Nephron (organoid): Measurements from ENCODE around the gene SH3GLB2.

Experiments used
- H3K27ac Mint-ChIP-seq, 3 experiments: 2 replicates each; pipeline ENCODE4 v1.8.0; 2020; ENCODE audit warnings: mixed read lengths in 3 of 3, mild to moderate bottlenecking in 2 of 3, moderate library complexity in 1 of 3
- H3K27me3 Mint-ChIP-seq: 2 replicates; pipeline ENCODE4 v1.8.0; 2021; ENCODE audit warnings: low read depth, mild to moderate bottlenecking, moderate library complexity, mixed read lengths
- H3K36me3 Mint-ChIP-seq: 2 replicates; pipeline ENCODE4 v1.8.0; 2020; ENCODE audit warnings: low read depth, mixed read lengths
- H3K4me1 Mint-ChIP-seq: 2 replicates; pipeline ENCODE4 v1.8.0; 2020; ENCODE audit warnings: mixed read lengths
- H3K4me3 Mint-ChIP-seq, 3 experiments: 2 replicates each; pipeline ENCODE4 v1.8.0; 2020; ENCODE audit warnings: mild to moderate bottlenecking in 3 of 3, mixed read lengths in 3 of 3, moderate library complexity in 2 of 3
- H3K9me3 Mint-ChIP-seq: 2 replicates; pipeline ENCODE4 v1.8.0; 2020; ENCODE audit warnings: mixed read lengths
- CTCF ChIP-seq, 3 experiments: fragments of 200-600 bp; sonication (generic); IDR thresholded peaks; one replicate each; pipeline ENCODE4 v1.5.0; 2021; ENCODE audit warnings: antibody characterized with exemption in 3 of 3; ENCODE audit not compliant: unreplicated experiment in 3 of 3

The SH3GLB2 gene

GRCh38 chr9:129042016-129042415 is 13.9 kb upstream of the SH3GLB2 start:
- H3K27ac Mint-ChIP-seq, result no peak overlapping the region
- no peaks in the 10 kb centered on the region for H3K27me3 Mint-ChIP-seq
- peaks cover 12% of the 10 kb centered on the region for H3K4me1 Mint-ChIP-seq
- no peaks in the 10 kb centered on the region for H3K9me3 Mint-ChIP-seq
- H3K36me3 Mint-ChIP-seq, result peaks cover 14% of the 10 kb centered on the region
- no peak overlapping the region for H3K4me3 Mint-ChIP-seq
- no peak for TF ChIP-seq CTCF (IDR thresholded peaks at IDR 0.05; ENCODE audit: unreplicated experiment in 3 of 3)

DNA sequence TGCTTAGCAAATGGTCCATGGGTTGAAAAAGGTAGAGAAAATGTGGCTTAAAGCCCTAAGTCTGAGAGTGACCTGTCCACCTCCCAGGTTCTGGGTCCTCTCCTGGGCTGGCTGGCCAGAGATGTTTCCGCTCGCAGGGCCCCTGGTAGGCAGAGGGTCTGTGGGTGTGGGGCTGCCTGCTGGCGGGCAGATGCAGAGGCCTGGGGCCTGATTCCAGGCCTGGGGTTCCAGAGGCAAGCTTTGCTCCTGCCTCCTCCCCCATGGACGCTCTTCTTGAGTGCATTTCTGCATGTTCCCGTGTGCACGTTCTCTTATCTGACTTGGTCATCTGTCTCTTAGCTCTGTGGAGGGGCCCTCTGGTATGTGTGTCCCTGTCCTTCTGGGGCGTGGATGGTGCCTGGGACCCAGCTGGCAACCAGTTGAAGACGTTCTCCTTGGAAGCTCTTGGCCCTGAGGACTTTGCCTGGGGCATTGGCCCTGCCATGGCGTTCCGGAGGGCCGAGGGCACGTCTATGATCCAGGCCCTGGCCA is 12.0 kb upstream of the SH3GLB2 start:
- H3K4me1 Mint-ChIP-seq, result peaks cover 23% of the 10 kb centered on the region
- H3K9me3 Mint-ChIP-seq, result no peaks in the 10 kb centered on the region
- H3K4me3 Mint-ChIP-seq, result peak overlapping the region; percentile 13 to 65 (median 49)
- no peaks in the 10 kb centered on the region for H3K27me3 Mint-ChIP-seq
- no peak overlapping the region for H3K27ac Mint-ChIP-seq
- H3K36me3 Mint-ChIP-seq, result peaks cover 10% of the 10 kb centered on the region
- TF ChIP-seq CTCF (IDR thresholded peaks at IDR 0.05; ENCODE audit: unreplicated experiment in 3 of 3), result no peak

- no peaks in the 10 kb centered on the region for H3K9me3 Mint-ChIP-seq
- no peak for TF ChIP-seq CTCF (IDR thresholded peaks at IDR 0.05; ENCODE audit: unreplicated experiment in 3 of 3)
- H3K27me3 Mint-ChIP-seq, result no peaks in the 10 kb centered on the region
- H3K4me1 Mint-ChIP-seq, result peaks cover 23% of the 10 kb centered on the region
- no peak overlapping the region for H3K27ac Mint-ChIP-seq
- peaks cover 5% of the 10 kb centered on the region for H3K36me3 Mint-ChIP-seq
- peak overlapping the region; percentile 90 to 94 (median 91) for H3K4me3 Mint-ChIP-seq
These were observed 10.2 kb upstream of the SH3GLB2 start for GRCh38 chr9:129038109-129038852.

DNA sequence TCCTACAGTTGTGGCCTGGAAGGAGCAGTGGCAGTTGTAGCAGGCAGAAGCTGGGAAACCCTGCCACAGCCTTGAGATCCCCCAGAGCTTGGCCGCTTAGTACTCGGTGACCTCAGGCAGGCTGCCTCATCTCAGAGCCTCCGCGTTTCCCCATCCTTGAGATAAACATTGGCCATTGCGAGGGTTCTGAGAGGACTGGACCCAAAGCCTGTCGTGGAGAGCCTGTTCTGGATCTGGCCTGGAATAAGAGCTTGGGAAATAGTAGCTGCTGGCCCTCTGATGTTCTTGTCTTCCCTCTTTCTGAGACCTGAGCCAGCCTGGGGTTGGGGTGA is 9.6 kb upstream of the SH3GLB2 start:
- no peak overlapping the region for H3K27ac Mint-ChIP-seq
- H3K4me1 Mint-ChIP-seq, result peaks cover 23% of the 10 kb centered on the region
- no peaks in the 10 kb centered on the region for H3K9me3 Mint-ChIP-seq
- peaks cover 5% of the 10 kb centered on the region for H3K36me3 Mint-ChIP-seq
- no peak for TF ChIP-seq CTCF (IDR thresholded peaks at IDR 0.05; ENCODE audit: unreplicated experiment in 3 of 3)
- no peaks in the 10 kb centered on the region for H3K27me3 Mint-ChIP-seq
- H3K4me3 Mint-ChIP-seq, result peak overlapping the region; percentile 90 to 94 (median 91)

DNA sequence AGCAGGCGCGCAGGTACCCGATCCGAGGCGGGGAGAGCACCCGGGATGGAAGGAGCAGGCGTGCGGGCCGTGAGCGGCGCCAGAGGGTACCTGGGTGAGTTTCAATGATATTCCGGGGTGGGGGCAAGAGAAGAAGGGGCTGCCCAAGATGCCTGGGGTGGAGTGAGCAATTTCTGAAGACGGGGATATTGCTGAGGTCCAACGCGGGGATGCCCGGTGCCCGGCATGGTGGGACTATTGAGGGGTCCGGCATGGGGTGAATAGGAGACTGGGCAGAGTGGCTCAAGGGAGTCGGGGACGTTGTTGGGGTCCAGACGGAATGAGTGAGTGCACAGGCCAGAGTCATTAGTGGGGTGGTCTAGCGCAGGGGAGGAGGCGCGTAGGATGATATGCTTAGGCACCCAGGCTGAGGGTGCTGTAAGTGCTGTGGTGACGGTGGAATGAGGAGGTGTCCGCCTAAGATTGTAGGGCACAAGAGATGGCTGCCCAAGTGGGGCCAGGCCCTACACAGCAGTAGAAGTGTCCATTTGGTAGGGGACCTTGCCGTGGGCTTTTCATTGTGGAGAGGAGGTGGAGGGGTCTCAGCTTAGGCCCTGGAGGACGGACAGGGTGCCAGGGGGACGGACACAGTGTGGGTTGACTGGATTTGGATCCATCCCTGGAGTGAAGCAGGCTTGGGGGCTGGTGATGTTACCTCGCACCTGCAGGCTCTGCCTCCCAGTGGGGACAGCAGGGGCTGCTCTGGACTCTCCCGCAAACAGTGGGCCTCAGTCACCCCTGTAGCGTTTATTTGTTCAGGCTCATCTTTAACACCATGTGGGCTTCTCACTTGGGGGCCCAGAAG is 9.0 kb upstream of the SH3GLB2 start:
- Mint-ChIP-seq H3K36me3 (no peaks in the 10 kb centered on the region), H3K9me3 (no peaks in the 10 kb centered on the region), H3K27me3 (no peaks in the 10 kb centered on the region), H3K27ac (peak overlapping the region in 1 of 3 experiments; percentile 92), H3K4me1 (peaks cover 23% of the 10 kb centered on the region), H3K4me3 (peak overlapping the region; percentile 90 to 94 (median 91))
- no peak for TF ChIP-seq CTCF (IDR thresholded peaks at IDR 0.05; ENCODE audit: unreplicated experiment in 3 of 3)
